SK-N-SH (cell line): ENCODE measurements around the gene LATS2. TPM values are rescaled to one million over a fixed set of nuclear protein-coding genes. Genes with fewer than 3 reads are reported as not detected.

Source experiments
- CTCF ChIA-PET: fragments of 300-600, 350-600 bp; formaldehyde crosslinking; extraction: SDS; loops from one replicate; lab custom pipeline; 2021; lab: Yijun Ruan, JAX
- POLR2A ChIA-PET: fragments of 350-600 bp; sonication (Branson Sonifier 250); formaldehyde crosslinking; extraction: SDS; loops from one replicate; lab custom pipeline; 2020; ENCODE audit warnings: antibody characterized with exemption, inconsistent platforms; lab: Yijun Ruan, JAX
- DNase-seq: peaks from one replicate; pipeline ENCODE4 v3.0.0; 2012
- H2AFZ ChIP-seq: fragments of 200-600 bp; sonication (generic); 2 replicates; pipeline ENCODE4 v1.8.1; 2016; ENCODE audit warnings: antibody characterized with exemption, mild to moderate bottlenecking, low read depth
- H3F3A ChIP-seq: fragments of 200-600 bp; sonication (generic); replicated peaks from 2 replicates; pipeline ENCODE3; 2016; ENCODE audit warnings: antibody characterized with exemption, mild to moderate bottlenecking; ENCODE audit not compliant: insufficient read depth
- H3K27ac ChIP-seq, 2 experiments: fragments of 200-500 bp in 1 of 2; fragments of 200-600 bp in 1 of 2; sonication (Bioruptor generic) in 1 of 2; sonication (generic), shearing (Covaris generic) in 1 of 2; 2 replicates each; pipeline versions ENCODE4 v1.5.1 to v1.6.1; 2014 to 2016; ENCODE audit warnings: low read depth in 2 of 2, inconsistent platforms in 1 of 2, low read length in 1 of 2, mild to moderate bottlenecking in 1 of 2, mixed read lengths in 1 of 2
- H3K27me3 ChIP-seq: fragments of 200-600 bp; sonication (generic), shearing (Covaris generic); 2 replicates; pipeline ENCODE4 v1.6.1; 2016; ENCODE audit warnings: mixed run types; ENCODE audit not compliant: insufficient read depth
- H3K36me3 ChIP-seq, 2 experiments: fragments of 200-500 bp in 1 of 2; fragments of 200-600 bp in 1 of 2; sonication (Bioruptor generic) in 1 of 2; sonication (generic) in 1 of 2; replicated peaks in 1 of 2; 2 replicates each; pipeline versions ENCODE3 to v1.5.1; 2014 to 2016; ENCODE audit warnings: low read length in 1 of 2, mild to moderate bottlenecking in 1 of 2; ENCODE audit not compliant: insufficient read depth in 2 of 2, control insufficient read depth in 1 of 2
- H3K4me1 ChIP-seq, 2 experiments: fragments of 200-500 bp in 1 of 2; fragments of 200-600 bp in 1 of 2; sonication (Bioruptor generic) in 1 of 2; sonication (generic), shearing (Covaris generic) in 1 of 2; 2 replicates each; pipeline versions ENCODE4 v1.5.1 to v1.6.1; 2014 to 2016; ENCODE audit warnings: low read depth in 1 of 2, low read length in 1 of 2, mixed run types in 1 of 2; ENCODE audit not compliant: insufficient read depth in 2 of 2, control insufficient read depth in 1 of 2
- H3K4me2 ChIP-seq: fragments of 200-600 bp; sonication (generic), shearing (Covaris generic); 2 replicates; pipeline ENCODE4 v1.6.1; 2017; ENCODE audit warnings: mixed run types
- H3K4me3 ChIP-seq, 2 experiments: fragments of 200-500 bp in 1 of 2; fragments of 200-600 bp in 1 of 2; sonication (Bioruptor generic) in 1 of 2; sonication (generic), shearing (Covaris generic) in 1 of 2; 2 replicates each; pipeline versions ENCODE4 v1.5.1 to v1.8.1; 2014 to 2016; ENCODE audit warnings: low read depth in 2 of 2, inconsistent platforms in 1 of 2, low read length in 1 of 2, mild to moderate bottlenecking in 1 of 2, mixed read lengths in 1 of 2, moderate library complexity in 1 of 2
- H3K79me2 ChIP-seq: fragments of 200-600 bp; sonication (generic); 2 replicates; pipeline ENCODE4 v1.8.1; 2017; ENCODE audit warnings: mild to moderate bottlenecking; ENCODE audit not compliant: insufficient read depth
- H3K9ac ChIP-seq: fragments of 200-600 bp; sonication (generic); 2 replicates; pipeline ENCODE4 v1.6.1; 2017; ENCODE audit warnings: mixed run types
- H3K9me2 ChIP-seq: fragments of 200-600 bp; sonication (generic); 2 replicates; pipeline ENCODE4 v1.6.1; 2017; ENCODE audit warnings: mixed run types
- H3K9me3 ChIP-seq: fragments of 200-600 bp; sonication (generic); 2 replicates; pipeline ENCODE4 v1.6.1; 2017; ENCODE audit warnings: mixed run types, mild to moderate bottlenecking, moderate library complexity
- H4K20me1 ChIP-seq: fragments of 200-600 bp; sonication (generic); 2 replicates; pipeline ENCODE4 v1.6.1; 2017; ENCODE audit warnings: mild to moderate bottlenecking, mixed run types; ENCODE audit not compliant: insufficient read depth
- CHD2 ChIP-seq: fragments of 150-350 bp; IDR thresholded peaks from 2 replicates; pipeline ENCODE4 v1.6.1; 2018; ENCODE audit warnings: low read length; ENCODE audit not compliant: partially characterized antibody
- EP300 ChIP-seq, 2 experiments: IDR thresholded peaks; 2 replicates each; pipeline versions ENCODE4 v1.4.0 to v1.6.1; 2012; ENCODE audit warnings: borderline replicate concordance in 1 of 2, low read depth in 1 of 2, low read length in 1 of 2
- FOSL2 ChIP-seq: IDR thresholded peaks from 2 replicates; pipeline ENCODE4 v1.4.0; 2012; ENCODE audit warnings: low read depth, mild to moderate bottlenecking, moderate library complexity, borderline replicate concordance
- FOXM1 ChIP-seq: IDR thresholded peaks from 2 replicates; pipeline ENCODE4 v1.4.0; 2012; ENCODE audit warnings: low read depth, mild to moderate bottlenecking
- GABPA ChIP-seq: IDR thresholded peaks from 2 replicates; pipeline ENCODE4 v1.4.0; 2012; ENCODE audit warnings: low read depth, mild to moderate bottlenecking
- MEF2A ChIP-seq: IDR thresholded peaks from 2 replicates; pipeline ENCODE4 v1.4.0; 2012; ENCODE audit warnings: low read depth, borderline replicate concordance
- MXI1 ChIP-seq: IDR thresholded peaks from 2 replicates; pipeline ENCODE4 v1.6.1; 2012; ENCODE audit warnings: mild to moderate bottlenecking, low read depth, low read length, improper control_type of control experiment
- NFIC ChIP-seq: IDR thresholded peaks from 2 replicates; pipeline ENCODE4 v1.4.0; 2012; ENCODE audit warnings: borderline replicate concordance
- NRF1 ChIP-seq: IDR thresholded peaks from 2 replicates; pipeline ENCODE4 v1.6.1; 2012; ENCODE audit warnings: low read depth, mild to moderate bottlenecking, low read length
- POLR2AphosphoS5 ChIP-seq: IDR thresholded peaks from 2 replicates; pipeline ENCODE4 v1.6.1; 2012; ENCODE audit warnings: low read depth, low read length
- RAD21 ChIP-seq: IDR thresholded peaks from 2 replicates; pipeline ENCODE4 v1.6.1; 2012; ENCODE audit warnings: mild to moderate bottlenecking, low read length
- RFX5 ChIP-seq: IDR thresholded peaks from 2 replicates; pipeline ENCODE4 v1.6.1; 2012; ENCODE audit warnings: mild to moderate bottlenecking, improper control_type of control experiment, low read length
- RXRA ChIP-seq: IDR thresholded peaks from 2 replicates; pipeline ENCODE4 v1.4.0; 2012; ENCODE audit warnings: low read depth, mild to moderate bottlenecking, borderline replicate concordance
- SMC3 ChIP-seq: IDR thresholded peaks from 2 replicates; pipeline ENCODE4 v1.6.1; 2012; ENCODE audit warnings: low read depth, low read length, improper control_type of control experiment
- TCF12 ChIP-seq: IDR thresholded peaks from 2 replicates; pipeline ENCODE4 v1.4.0; 2012
- TEAD4 ChIP-seq: IDR thresholded peaks from 2 replicates; pipeline ENCODE4 v1.4.0; 2012; ENCODE audit warnings: mild to moderate bottlenecking, borderline replicate concordance; ENCODE audit not compliant: insufficient read depth
- WGBS: methylation state at CpG from one replicate; pipeline ENCODE4 v1.1.6; 2017; ENCODE audit warnings: low lambda C conversion rate; 5-methylcytosine and 5-hydroxymethylcytosine counted together
- polyA plus RNA-seq, 3 experiments: library from polyadenylated mRNA; depleted of rRNA; stranded (reverse); fragments of >200 nt; gene quantifications; 2 replicates each; pipeline ENCODE4 v1.2.3, GENCODE V29; 2012
- TF ChIP-seq, protein P1 (sequence below): fragments of 150-350 bp; IDR thresholded peaks from 2 replicates; pipeline ENCODE4 v1.6.1; 2016; ENCODE audit warnings: mild to moderate bottlenecking, low read depth, low read length
- TF ChIP-seq, protein P2 (sequence below): IDR thresholded peaks from 2 replicates; pipeline ENCODE4 v1.4.0; 2012; ENCODE audit warnings: low read depth, borderline replicate concordance
- TF ChIP-seq, protein P3 (sequence below): fragments of 150-350 bp; IDR thresholded peaks from 2 replicates; pipeline ENCODE4 v1.6.1; 2017; ENCODE audit warnings: antibody characterized with exemption, low read length, low read depth, borderline replicate concordance
- TF ChIP-seq, protein P4 (sequence below): IDR thresholded peaks from 2 replicates; pipeline ENCODE4 v1.4.0; 2012; ENCODE audit warnings: low read depth

Gene LATS2
- polyA plus RNA-seq, 1 of the 3 experiments (the other 2 are of a cell fraction), result 19.6 TPM

DNA sequence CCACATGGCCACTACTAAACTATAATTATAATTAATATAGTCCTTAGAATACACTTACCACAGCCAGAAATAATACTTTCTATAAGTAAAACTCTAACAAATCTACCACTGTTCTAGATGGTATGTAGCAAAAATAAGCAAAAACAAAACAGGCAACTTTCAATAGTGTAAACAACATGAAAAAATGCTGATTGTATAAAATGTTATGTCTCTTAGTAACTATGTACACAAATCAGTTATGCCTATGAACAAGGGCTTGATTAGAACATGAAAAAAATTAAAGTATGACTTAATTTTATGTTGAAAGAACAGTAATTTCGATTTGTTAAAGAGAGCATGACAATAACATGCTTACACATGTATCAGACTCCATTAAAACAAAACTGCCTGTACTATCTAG lies 60.7 kb downstream of the LATS2 start:
- CTCF ChIA-PET, result no interaction called here
- Histone ChIP-seq H3K9me2 (no peaks in the 10 kb centered on the region), H3K79me2 (peaks cover 93% of the 10 kb centered on the region), H3K36me3 (peaks cover 0 to 18% of the 10 kb centered on the region in 2 experiments), H3F3A (peaks cover 28% of the 10 kb centered on the region), H3K27ac (no peak overlapping the region), H3K4me3 (no peak overlapping the region), H4K20me1 (0 out of 2 replicates have a peak, but pooled peaks cover 10% of the 10 kb centered on the region), H3K9me3 (no peaks in the 10 kb centered on the region), H3K4me2 (no peak overlapping the region), H3K27me3 (no peaks in the 10 kb centered on the region), H3K9ac (no peak overlapping the region), H2AFZ (no peak overlapping the region), H3K4me1 (peaks cover 3 to 36% of the 10 kb centered on the region in 2 experiments; a peak in 3 of 4 replicates)
- WGBS, result 16% methylated on average over 1 of the region's 1 CpG
- no peak for DNase-seq
- TF ChIP-seq MXI1, result no peak
- TF ChIP-seq MEF2A, result no peak
- TF ChIP-seq, protein P1, sequence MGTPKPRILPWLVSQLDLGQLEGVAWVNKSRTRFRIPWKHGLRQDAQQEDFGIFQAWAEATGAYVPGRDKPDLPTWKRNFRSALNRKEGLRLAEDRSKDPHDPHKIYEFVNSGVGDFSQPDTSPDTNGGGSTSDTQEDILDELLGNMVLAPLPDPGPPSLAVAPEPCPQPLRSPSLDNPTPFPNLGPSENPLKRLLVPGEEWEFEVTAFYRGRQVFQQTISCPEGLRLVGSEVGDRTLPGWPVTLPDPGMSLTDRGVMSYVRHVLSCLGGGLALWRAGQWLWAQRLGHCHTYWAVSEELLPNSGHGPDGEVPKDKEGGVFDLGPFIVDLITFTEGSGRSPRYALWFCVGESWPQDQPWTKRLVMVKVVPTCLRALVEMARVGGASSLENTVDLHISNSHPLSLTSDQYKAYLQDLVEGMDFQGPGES, result no peak
- no peak for TF ChIP-seq TEAD4
- no peak for TF ChIP-seq NFIC
- no peak for TF ChIP-seq RAD21
- TF ChIP-seq RXRA, result no peak
- no peak for TF ChIP-seq SMC3
- TF ChIP-seq GABPA, result no peak
- TF ChIP-seq, protein P2, sequence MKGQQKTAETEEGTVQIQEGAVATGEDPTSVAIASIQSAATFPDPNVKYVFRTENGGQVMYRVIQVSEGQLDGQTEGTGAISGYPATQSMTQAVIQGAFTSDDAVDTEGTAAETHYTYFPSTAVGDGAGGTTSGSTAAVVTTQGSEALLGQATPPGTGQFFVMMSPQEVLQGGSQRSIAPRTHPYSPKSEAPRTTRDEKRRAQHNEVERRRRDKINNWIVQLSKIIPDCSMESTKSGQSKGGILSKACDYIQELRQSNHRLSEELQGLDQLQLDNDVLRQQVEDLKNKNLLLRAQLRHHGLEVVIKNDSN, result no peak
- TF ChIP-seq FOSL2, result no peak
- TF ChIP-seq EP300 (IDR thresholded peaks at IDR 0.05; ENCODE audit: borderline replicate concordance in 1 of 2, low read depth in 1 of 2, low read length in 1 of 2), result no peak
- no peak for TF ChIP-seq CHD2
- TF ChIP-seq FOXM1, result no peak
- no peak for TF ChIP-seq NRF1
- TF ChIP-seq, protein P3, sequence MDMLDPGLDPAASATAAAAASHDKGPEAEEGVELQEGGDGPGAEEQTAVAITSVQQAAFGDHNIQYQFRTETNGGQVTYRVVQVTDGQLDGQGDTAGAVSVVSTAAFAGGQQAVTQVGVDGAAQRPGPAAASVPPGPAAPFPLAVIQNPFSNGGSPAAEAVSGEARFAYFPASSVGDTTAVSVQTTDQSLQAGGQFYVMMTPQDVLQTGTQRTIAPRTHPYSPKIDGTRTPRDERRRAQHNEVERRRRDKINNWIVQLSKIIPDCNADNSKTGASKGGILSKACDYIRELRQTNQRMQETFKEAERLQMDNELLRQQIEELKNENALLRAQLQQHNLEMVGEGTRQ, result no peak
- TF ChIP-seq RFX5, result no peak
- TF ChIP-seq, protein P4, sequence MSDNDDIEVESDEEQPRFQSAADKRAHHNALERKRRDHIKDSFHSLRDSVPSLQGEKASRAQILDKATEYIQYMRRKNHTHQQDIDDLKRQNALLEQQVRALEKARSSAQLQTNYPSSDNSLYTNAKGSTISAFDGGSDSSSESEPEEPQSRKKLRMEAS, result no peak
- no peak for TF ChIP-seq TCF12
- no peak for TF ChIP-seq POLR2AphosphoS5
- POLR2A ChIA-PET, result no interaction called here
